ENCODE data around the gene PSMB7.

GRCh38 chr9:124399968-124400940, 15.0 kb downstream of the PSMB7 start:
- TF ChIP-seq CTCF (IDR thresholded peaks at IDR 0.05; ENCODE audit: borderline replicate concordance, extremely low read depth, low read length, poor library complexity, severe bottlenecking) (no peak), EZH2 (IDR thresholded peaks at IDR 0.05; ENCODE audit: borderline replicate concordance, low read depth, low read length, severe bottlenecking) (no peak)
